H54 (cell line): ENCODE measurements around the gene ARSG.

Experiments
- DNase-seq: peaks from one replicate; pipeline ENCODE4 v3.0.0; 2011; ENCODE audit warnings: low spot score, mixed read lengths; ENCODE audit not compliant: insufficient read length
- FAIRE-seq: peaks from 3 replicates; lab custom pipeline; 2011; peaks lifted over from hg19 to GRCh38; lab: Jason Lieb, UNC
- POLR2A ChIP-seq: IDR thresholded peaks from 2 replicates; pipeline ENCODE4 v1.6.1; 2011; ENCODE audit warnings: low read depth, mild to moderate bottlenecking, low read length

ARSG gene

DNA sequence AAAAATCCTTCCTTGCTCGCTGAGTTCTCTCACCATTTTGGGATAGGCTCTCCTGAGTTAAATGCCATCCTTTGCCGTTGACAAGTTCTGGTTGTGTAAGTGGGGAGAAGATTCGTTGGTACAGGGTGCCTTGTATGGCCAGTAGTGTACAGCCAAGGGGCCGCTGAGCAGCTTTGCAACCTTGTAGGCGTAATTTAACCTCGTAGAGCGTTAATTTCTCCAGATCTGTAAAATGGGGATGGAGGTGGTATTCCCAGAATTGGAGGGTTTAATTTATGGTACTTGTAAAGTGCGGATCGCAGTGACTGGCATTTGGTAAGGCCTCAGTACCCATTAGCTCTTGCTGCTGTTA is 1.4 kb downstream of the ARSG start:
- no peak for DNase-seq
- no peak for FAIRE-seq
- TF ChIP-seq POLR2A: no peak

DNA sequence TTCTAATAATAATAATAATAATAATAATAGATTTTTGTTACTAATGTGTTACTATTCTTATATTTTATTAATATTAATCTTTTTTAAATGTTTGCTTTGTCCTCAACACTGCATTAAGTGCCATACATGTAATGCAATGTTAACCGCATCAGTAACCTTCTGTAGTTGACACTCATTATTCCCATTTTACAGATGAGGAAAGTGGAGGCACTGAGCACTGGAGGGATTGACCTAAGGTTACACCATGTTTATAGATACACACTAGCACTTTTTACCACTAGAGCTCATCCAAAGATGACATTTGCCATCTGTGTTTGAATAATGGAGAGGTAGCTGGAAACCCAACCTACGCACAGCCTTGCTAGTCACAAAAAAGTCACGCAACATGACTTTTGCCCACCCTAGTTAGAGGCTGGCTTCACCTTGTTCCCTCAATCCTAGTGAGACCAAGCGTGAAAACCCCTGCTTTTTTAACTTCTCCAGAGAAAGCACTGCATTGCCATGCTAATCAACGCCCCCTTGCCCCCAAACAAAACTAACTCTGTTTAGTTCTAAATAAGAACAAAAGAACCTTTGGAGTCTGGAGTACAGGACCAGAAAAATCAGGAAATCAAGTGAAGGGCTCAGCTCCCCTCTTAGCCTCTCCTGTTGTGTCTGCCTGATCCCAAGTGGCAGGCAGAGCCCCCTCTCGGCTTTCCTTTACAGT is 2.3 kb downstream of the ARSG start:
- FAIRE-seq: no peak
- no peak for TF ChIP-seq POLR2A
- no peak for DNase-seq

DNA sequence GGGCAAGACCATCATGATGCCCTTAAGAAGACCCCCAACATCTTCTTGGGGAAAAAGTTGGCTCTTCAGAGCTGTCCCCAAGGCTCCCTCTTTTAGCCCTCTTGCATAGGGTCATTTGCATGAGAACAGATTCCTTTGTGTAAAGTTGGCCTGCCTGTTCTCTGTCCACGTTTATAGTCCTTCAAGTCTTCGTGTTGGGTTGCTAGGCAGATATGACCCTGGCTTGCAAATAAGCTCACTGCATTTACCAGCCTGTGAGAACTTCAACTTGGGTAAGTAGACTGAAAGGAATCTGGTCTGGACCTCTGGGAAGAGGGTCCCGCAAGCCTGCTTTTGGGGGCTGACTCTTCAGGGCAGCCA is 2.9 kb downstream of the ARSG start:
- no peak for DNase-seq
- no peak for TF ChIP-seq POLR2A
- FAIRE-seq: no peak

DNA sequence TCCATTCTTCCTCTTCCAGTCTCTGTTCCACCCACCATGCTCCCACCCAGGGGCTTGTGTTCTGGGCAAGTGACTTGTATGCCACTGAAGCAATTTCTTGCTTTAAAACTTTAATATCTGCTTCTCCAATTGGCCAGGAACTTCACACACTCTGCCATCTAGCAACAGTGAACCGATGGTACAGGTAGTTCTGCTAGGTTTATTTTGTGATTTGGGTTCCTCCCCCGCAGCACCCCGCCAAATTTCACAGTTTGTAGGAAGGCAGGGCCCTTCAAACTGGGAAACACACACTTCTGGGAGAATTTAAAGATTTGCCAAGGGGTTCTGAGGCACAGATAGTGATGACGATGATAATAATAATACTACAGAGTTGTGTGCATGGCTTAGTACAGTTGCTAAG is 3.3 kb downstream of the ARSG start:
- TF ChIP-seq POLR2A: no peak
- DNase-seq (no peak), FAIRE-seq (no peak)

DNA sequence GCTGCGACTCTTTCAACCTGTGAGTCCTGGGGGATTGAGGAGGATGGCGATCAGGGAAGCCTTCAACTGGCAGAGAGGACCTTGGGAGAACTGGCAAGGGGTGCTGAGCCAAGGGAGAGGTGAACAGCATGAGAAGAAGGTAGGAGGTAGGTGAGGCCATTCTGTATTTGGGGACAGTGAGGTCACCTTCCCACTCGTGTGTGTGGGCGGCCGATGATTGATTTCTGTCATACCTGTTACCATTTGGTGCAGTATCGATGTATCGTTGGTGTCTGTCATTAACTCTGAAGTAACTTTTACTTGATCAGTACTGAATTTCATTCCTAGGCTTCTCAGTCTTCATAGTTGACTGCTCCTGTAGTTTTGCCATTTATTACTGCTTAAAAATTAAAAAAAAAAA is 3.8 kb downstream of the ARSG start:
- TF ChIP-seq POLR2A: no peak
- no peak for FAIRE-seq
- no peak for DNase-seq

DNA sequence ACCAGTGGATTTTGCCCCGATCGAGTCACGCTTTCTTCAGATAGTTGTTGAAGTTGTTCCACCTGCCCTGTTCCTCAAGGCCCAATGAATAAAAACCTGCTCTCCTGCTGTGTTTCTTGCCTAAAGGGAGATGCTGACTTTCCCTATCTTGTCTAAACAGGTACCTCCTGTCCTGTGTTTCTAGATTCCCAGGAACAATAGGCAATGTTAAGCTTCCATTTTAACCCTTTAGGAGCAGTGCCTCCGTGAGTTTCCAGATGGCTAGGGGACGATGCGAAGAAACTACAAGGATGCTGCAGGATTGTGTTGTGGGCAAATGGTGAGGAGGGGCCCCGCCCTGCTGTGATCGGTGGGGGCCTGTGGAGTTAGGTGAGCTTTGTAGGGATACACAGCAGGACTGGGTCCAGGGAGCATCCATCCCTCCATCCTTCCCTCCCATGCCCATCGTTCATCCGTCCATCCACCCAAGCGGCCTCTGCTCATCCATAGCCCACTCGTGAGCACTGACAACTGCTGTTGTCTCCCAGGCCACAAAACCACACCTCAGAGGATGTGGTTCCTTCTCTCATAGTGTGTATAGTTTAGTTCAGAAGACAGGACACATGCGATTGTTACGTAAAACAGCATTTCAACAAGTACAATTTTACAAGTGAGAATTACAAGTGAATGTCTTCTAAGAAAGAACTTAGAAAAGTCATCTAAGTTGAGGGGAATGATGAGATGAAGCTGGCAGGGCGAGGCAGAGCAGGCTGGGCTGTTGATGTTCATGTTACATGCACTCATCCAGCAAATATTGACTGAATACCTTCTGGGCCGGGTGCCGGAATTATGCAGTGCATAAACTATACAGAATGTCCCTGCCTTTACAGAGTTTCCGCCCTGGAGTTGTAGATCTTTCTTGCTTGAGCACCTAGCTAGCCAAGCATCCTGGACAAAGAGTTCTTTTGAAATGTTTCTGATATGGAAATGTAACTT is 5.2 kb downstream of the ARSG start:
- TF ChIP-seq POLR2A: no peak
- DNase-seq: no peak
- no peak for FAIRE-seq

DNA sequence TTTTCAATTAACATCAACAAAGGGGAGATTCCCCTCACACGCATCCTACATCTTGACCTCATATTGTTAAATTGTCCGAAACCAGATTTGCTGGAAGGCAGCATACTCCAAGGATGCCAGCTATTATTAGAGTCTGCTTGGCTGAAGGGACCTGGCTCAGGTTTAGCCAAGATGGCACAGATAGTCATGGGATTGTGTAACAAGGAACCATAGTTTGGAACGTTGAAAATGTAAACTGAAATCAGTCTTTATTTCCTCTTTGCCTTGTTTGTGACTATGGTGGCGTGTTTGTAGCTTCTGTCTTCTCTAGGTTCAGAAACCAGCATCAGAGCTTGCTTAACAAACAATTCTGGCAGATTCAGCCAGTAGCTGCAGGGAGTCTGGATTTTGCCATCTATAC is 5.9 kb downstream of the ARSG start:
- no peak for TF ChIP-seq POLR2A
- DNase-seq: no peak
- FAIRE-seq: no peak

DNA sequence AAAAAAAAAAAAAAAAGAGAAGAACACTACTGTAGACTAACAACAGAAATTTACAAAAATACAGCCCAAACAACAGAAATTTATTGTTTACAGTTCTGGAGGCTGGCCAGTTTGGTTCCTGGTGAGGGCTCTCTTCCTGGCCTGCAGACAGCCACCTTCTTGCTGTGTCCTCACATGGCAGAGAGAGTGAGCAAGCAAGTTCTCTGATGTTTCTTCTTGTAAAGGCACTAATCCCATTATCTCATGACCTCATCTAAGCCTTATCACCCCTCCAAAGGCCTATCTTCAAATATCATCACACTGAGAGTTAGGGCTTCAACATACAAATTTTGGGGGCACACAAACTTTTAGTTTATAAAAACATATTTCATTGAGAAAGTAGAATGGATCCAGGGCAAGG is 7.3 kb downstream of the ARSG start:
- no peak for DNase-seq
- no peak for FAIRE-seq
- TF ChIP-seq POLR2A: no peak

DNA sequence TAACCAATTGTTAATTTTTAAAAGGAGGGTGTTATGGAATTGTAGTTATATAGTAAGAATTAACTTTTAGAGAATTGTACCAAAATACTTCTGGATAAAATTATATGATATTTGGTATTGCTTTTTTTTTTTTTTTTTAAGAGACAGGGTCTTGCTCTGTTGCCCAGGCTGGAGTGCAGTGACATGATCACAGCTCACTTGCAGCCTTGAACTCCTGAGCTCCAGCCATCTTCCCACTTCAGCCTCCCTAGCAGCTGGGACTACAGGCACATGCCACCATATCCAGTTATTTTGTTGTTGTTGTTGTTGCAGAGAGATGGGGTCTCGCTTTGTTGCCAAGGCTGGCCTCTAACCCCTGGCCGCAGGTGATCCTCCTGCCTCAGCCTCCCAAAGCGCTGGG is 8.5 kb downstream of the ARSG start:
- FAIRE-seq (no peak), DNase-seq (no peak)
- TF ChIP-seq POLR2A: no peak

DNA sequence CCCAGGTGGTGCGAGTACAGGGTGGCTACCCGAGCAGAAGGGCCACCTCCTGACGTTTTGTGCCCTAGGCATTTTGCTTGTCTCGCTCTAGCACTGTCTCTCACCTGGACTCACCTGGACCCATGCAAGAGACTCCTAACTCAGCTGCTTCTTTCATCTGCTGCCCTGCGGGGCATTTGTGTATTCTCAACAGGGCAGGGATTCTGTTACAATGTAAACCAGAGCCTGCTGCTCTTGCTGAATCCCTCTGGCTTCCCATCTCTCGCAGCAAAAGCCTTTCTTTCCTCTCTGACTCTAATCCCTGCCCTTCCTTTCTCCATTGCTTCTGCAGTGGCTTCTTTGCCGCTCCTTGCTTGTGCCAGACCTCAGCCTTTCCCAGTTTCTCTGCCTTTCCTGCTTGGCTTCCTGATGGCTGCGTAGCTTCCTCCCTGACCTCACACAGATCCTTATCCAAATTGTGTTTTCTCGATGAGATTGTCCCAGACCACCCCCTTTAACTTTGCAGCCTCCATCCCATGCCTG is 10.2 kb downstream of the ARSG start:
- DNase-seq (no peak), FAIRE-seq (no peak)
- TF ChIP-seq POLR2A: no peak

DNA sequence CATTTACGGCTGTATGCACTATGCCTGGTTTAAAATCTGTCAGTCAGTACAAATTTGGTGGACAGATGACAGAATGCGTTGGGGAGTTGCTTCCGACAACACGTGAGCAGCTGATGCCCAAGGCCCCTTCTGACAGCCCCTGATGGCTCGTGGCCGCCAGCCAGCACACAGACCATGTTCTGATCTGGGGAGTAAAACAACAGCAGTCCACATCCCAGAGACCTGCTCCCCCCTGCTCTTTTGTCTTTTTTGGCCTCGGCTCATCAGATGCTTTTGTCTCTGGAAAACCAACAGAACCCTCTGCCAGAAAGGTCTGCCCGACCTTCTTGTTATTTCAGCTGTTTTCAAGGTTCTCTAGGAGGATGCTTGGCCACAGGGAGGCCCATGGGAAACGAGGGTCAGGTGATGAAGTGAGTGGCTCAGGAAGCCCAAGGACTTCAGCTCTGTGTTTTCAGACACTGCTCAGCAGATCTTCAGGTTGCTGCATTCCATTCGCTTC is 10.8 kb downstream of the ARSG start:
- no peak for TF ChIP-seq POLR2A
- FAIRE-seq (no peak), DNase-seq (no peak)

DNA sequence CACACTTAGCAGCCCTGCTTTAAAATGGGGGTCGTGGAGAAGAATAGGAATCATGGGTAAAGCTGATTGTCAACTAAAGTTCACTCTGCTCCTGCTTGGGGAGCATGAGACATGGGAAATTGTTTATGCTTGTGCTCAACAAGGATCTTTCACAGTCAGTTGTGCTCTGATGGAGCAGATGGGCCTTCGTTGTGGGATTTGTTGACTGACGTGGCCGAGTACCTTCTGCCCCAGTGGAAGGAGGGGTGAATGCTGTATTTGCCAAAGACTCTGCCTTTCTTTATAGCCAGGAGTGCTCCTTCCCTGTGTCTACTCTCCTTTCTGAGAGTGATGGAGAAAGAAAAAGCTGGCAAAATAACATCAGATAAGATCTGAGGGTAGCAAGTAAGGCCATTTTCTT is 11.4 kb downstream of the ARSG start:
- TF ChIP-seq POLR2A: no peak
- DNase-seq (no peak), FAIRE-seq (no peak)

DNA sequence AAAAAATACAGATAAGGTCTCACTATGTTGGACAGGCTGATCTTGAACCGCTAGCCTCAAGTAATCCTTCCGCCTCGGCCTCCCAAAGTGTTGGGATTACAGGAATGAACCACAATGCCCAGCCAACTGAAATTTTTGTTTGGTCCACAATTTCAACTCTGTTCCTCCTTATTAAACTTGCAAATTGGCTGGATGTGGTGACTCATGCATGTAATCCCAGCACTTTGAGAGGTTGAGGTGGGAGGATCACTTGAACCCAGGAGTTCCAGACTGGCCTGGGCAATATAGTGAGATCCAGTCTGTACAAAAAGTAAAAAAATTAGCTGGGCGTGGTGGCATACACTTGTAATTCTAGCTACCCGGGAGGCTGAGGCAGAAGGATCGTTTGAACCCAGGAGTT is 13.4 kb downstream of the ARSG start:
- DNase-seq (no peak), FAIRE-seq (no peak)
- TF ChIP-seq POLR2A: no peak

DNA sequence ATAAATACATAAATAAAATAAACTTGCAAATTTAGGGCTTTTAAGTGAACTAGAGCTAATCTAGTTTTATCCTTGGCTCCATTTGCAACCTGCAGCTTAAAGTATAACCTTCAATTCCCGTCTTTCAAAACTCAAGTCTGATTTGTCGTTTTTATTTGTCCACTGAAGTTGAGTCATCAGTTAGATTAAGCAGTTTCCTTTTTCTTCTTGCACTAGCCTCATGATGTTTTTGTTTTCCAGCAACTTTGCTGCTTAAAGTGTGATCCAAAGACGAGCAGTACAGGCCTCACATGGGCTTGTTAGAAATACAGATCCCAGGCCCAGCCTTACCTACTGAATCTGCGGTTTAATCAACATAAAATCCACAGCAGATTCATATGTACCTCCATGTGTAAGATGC is 13.8 kb downstream of the ARSG start:
- no peak for TF ChIP-seq POLR2A
- FAIRE-seq (no peak), DNase-seq (no peak)

DNA sequence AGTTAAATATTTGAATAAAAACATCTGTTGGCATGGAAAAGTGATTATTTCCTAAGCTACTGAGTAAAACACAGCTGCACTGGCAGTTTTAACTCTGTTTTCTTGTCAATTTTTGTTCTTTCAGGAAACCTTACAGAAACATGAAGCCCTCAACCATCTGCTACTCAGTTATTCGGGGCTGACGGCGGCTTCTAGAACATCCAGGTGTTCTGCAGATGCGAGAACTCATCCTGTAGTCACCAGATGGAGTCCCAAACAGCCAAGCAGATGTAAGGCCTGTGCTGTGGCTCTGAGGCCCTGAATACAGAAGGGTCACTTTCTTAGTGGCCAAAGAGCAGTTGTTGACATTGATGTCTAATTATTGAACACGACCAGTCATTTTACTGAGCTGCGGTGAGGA is 15.5 kb downstream of the ARSG start:
- DNase-seq: no peak
- FAIRE-seq: no peak
- no peak for TF ChIP-seq POLR2A
